ENCODE data around the gene TMEM273.

TMEM273 gene

DNA sequence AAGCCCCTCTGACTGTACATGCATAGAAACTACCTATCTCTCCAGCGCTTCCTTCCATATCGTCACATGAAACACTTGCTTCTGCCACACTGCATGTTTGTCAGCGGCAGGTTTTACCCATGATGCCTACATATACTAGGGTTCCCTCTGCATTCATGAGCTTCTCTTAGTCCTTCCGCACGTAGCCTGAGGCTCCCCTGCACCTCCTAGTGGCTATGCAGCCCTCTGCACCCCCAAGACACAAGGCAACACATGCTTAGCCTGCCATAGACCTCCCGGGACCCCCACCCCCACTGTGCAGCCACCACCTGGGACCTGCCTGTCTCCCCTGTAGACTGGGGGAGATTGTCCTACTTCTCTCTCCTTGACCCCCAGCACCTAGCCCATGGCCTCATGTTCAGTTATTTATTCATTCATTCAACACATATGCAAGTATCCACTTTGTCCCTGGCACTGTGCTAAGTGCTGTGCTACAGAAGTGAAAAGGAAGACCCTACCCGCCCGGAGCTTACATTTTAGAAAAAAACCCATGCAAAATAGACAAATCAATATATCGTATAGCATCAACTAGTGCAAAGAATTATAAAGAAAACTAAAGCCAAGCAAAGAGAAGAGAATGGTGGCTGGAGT, 23.5 kb downstream of the TMEM273 start:
- no peak for DNase-seq (ENCODE audit: low read depth in 2 of 2)

DNA sequence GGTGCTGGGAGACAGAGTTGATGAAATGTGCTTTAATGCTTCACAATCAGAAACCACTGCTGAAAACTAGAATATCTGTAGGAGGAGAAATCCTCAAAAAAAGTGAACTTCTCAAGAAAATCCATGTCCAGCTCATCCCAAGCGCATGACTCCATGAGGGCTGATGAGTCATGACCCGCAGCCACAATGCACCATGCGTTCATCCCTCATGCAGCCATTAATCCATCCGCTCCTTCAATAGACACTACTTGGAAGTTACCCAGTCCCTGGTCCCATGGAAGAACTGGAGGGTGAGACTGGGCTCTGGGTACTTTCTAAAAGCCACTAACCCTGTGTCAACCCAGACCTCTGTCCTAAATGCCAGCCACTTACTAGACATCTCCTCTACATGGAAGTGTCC, 24.4 kb downstream of the TMEM273 start:
- no peak for DNase-seq (ENCODE audit: low read depth in 2 of 2)

DNA sequence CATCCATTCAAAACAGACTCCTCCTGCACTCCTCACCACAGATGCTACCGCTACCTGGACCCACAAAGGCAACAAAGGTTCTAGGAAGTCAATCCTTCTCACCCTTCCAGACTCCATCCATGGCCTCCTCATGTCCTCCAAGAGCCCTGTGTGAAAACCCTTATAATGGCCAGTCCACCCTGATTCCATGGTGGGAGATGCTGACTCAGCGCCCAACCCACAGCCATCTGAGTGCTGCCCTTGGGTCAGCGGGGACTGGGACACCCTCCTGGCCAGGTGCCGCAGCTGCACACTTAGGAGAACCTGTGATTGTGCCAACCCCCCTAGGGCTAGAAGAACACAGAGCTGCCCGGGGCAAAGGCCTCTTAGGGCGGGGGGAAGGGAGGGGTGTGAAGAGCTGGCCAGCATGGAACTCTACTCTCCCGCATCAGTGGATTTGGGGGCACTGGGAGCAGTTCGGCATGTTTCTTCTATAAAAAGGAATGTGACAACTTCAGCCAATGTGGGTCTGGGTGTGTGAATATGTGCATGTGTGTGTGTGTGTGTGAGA, 25.4 kb downstream of the TMEM273 start:
- no peak for DNase-seq (ENCODE audit: low read depth in 2 of 2)

DNA sequence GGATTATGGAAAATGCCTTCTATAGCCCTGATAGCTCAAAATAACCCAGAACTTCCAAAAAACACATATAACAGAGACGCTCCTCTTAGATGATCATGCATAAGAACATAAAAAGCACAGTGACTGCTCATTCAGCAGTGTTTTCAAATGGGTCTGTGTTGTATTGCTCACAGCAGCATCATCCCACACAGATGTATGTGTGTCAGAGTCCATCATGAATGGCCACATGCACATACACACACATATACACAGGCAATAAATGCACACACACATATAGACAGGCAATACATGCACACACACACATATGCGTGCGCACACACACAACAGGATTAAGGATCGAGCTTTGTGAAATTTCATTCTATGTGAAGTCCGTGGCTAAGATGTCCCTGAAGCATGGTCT, 26.1 kb downstream of the TMEM273 start:
- DNase-seq (ENCODE audit: low read depth in 2 of 2): no peak

DNA sequence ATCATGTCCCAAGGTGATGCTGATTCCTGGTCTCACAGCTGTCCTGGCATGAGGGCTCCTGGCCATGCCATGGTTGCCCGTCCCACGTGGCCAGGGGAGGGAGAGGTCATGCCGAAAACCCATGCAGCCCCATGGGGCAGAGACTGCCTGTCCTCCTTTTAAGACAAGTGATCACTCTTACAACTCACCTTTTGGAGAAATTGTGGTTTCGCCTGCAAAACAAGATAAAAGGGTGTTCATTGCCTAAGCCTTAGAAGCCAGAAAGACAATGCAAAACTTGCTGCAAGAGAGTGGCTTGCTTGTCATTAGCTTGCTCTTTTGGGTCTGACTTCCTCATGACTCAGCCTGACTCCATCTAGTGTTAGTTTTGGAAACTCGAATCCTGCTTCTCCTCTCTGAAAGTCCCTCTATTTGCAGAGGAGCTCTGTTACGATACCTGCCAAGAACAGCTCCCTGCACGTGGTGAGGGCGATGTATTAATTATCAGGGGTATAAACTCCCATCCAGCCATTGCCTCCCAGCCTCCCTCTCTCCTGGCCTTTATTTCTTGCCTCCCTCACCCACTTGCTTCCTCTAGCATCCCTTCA, 26.7 kb downstream of the TMEM273 start:
- DNase-seq (ENCODE audit: low read depth in 2 of 2): no peak

DNA sequence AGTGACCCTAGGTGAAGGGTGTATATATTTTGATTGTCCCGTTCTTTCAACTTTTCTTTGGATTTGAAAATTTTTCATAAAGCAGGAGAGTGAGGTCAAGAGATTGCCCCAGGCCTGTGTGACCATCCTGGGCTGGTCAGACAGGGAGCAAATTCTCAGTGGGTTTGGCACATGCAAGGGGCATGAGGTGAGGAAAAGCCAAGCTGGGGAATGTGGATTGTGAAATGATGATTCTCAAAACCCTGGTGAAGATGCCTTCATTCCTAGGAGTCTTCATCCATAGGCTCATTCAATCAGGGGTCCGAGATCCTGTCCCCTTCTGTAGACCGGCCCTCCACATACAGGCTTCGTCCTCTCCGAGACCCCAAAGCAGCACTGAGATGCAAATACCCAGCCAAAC, 27.4 kb downstream of the TMEM273 start:
- DNase-seq (ENCODE audit: low read depth in 2 of 2): no peak

DNA sequence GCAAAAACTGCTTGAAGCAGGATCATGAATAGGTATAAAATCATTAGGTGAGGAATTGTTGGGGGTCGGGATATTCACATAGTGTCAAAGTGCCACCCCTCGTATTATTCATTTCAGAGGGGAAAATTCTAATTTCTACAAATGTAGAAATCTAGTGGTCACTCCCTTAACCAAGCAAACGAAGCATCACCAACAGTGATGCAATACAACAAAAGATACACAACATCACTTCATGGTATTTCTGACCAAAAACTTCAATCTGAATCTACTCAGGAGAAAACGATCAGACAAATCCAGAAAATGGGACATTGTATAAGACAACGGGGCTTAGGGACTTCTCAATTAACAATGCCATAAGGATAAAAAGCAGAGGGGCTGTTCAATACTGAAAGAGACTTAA, 28.1 kb downstream of the TMEM273 start:
- DNase-seq (ENCODE audit: low read depth in 2 of 2): no peak

DNA sequence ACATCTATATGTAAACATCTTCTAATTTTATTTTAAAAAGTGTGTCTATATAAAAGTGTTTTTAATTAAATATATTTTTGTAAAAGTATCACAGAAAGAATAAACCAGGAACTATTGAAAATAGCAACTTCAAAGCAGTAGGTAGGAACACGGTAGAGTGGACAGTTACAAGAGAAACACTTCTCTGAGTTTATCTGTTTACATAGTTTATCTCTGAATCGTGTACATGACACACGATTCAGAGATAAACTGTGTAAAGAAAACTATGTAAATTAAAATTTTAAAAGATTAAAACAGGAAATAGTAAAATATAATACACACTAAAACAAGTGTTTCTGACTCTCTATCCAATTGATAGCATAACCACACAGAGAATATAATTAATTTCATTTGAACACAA, 29.3 kb downstream of the TMEM273 start:
- DNase-seq (ENCODE audit: low read depth in 2 of 2): no peak

DNA sequence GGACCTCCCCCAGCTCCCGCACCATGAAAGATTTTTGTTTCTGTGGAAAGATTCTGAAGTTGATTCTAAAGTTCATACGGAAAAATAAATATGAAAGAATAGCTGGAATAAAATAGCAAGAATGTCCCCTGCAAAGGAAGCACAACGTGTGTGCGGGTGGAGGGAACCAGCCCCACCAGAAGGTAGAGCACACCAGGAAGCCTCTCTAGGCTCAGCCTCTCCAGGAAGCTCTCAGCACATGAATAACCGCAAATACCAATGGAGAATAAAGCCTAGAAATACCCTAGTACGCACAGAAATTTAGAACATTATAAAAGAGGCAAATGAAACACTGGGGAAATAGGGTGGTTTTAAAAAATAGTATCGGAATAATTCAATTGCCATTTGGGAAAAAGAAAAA, 29.8 kb downstream of the TMEM273 start:
- DNase-seq (ENCODE audit: low read depth in 2 of 2): no peak

DNA sequence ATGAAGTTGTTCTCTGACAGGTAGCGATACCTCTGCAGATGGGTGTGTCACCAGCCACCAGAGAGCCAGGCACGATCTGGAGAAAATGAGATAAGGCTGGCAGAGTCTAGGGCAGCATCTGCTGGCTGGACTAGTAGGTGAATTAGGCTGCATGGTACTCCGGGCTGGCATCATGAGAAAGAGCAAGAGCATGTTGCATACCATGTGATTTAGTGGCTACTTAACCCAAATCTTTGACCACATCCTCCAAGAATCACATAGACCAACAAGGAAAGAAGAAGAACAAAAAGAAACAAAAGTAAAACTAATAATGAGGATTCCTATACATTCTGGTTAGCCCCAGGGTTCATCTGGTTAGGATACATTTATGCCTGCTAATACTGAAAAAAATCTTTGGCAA, 31.0 kb downstream of the TMEM273 start:
- DNase-seq (ENCODE audit: low read depth in 2 of 2): no peak

DNA sequence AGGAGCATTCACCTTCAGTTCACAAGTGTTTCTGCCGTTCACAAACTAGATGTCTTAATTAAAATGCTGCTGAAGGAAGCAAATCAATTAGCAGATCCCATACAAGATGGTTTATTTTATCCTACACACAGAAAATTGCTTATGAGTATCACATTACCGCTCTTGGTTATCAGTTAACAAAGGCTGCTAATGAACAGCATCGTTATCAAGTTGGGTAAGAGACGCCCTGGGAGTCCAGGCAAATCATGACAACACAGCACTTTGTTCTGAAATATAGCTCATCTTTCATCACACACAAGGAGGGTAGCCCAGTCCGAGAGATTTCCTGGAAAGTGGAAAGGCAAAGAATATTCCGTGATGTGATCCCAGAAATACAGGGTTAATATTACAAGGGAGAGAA, 33.5 kb downstream of the TMEM273 start:
- no peak for DNase-seq (ENCODE audit: low read depth in 2 of 2)

DNA sequence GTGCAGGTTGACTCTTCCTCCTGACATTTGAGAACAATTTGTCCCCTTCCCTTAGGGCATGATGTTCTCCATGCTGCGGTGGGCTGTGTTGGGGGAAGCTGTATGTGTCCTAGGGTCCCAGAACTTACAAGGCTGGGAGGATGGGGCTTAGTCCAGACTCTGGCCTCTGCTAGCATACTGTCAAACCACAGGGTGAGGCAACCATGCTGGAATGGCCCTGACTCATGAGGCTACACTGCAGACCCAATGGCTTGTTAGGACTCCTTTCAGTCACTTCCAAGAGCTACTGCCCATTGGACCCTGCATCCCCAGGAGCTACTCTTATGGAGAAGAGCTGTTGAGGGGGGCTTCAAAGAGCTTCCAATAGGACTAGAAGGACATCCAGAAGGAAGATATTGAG, 34.2 kb downstream of the TMEM273 start:
- no peak for DNase-seq (ENCODE audit: low read depth in 2 of 2)

DNA sequence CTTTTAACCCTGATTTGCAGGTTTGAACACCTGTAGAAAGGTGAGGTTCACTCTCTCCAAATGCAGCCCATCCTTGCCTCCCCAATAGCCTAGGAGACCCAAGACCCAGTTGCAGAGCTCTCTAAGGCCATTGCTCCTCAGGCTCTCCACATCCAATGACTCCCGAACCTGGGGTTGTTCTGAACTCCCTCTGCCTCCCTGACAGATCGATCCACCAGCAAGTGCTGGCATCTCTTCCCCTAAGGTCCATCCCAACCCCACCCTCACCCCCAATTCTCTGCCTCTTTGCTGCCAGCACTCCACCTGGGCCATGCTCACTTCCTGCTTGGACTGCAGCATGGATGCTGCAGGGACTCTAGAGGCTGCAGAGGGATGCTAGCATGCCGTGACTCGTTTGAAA, 35.1 kb downstream of the TMEM273 start:
- no peak for DNase-seq (ENCODE audit: low read depth in 2 of 2)

DNA sequence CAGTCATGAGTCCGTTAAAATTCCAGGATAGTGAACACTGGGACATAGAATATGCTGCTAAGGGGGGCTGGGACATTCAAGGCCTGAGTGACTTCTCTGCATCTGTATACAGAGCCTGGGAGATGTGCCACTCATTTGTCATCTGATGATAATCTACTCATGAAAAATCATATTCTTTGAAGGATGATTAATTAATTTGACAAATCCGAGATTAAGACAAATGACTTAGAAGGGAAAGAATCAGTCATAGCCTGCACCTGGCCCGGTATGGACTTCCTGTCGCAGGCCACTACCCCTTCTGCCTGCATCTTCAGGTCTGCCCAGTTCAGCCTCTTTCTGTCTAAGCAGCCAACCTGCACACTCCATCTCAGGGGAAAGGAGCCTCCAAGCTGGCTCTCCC, 35.5 kb downstream of the TMEM273 start:
- no peak for DNase-seq (ENCODE audit: low read depth in 2 of 2)

DNA sequence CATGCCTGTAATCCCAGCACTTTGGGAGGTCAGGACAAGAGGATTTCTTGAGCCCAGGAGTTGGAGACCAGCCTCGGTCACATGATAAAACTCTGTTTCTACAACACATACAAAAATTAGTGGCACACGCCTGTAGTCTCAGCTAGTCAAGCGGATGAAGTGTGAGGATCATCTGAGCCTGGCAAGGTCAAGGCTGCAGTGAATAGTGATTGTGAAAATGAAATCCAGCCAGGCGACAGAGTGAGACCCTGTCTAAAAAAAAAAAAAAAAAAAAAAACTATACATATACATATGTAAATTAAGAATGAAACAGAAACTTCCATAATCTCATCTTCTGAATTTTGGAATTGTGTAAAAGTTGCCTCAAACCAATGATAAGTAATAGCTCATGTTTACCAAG, 36.2 kb downstream of the TMEM273 start:
- no peak for DNase-seq (ENCODE audit: low read depth in 2 of 2)

DNA sequence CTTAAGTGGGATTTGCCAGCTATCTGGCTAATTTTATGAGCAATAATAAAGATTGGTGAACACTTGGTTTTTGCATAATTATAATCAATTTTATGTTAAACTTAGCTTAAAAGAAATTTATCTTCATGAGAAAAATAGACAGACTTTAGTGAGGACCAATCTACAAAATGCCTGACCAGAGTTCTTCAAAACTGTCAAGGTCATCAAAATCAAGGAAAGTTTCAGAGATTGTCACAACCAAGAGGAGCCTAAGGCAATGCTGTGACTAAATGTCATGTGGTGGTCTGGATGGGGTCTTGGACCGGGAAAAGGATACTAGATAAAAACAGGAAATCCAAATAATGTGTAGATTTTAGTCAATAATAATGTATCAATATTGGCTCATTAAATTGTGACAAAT, 36.7 kb downstream of the TMEM273 start:
- DNase-seq (ENCODE audit: low read depth in 2 of 2): no peak

DNA sequence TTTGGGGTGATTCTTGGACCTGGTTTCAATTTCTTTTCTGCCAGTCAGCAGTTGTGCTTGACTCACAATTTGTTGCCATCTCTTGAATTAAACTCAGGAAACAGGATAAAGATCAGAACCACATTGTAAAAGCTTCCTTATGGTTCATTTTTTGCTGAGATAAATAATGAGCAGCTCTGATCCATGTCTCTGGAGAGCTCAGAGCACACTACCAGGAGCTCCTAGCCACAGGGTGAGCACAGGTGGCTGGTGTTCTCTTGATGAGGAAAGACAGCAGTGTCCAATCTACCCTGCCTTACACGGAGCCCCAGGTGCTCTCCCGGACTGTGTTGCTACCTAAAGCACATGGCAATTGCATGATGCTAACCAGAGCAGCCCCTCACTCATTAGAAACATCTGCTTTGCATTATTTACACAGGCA, 37.2 kb downstream of the TMEM273 start:
- no peak for DNase-seq (ENCODE audit: low read depth in 2 of 2)

DNA sequence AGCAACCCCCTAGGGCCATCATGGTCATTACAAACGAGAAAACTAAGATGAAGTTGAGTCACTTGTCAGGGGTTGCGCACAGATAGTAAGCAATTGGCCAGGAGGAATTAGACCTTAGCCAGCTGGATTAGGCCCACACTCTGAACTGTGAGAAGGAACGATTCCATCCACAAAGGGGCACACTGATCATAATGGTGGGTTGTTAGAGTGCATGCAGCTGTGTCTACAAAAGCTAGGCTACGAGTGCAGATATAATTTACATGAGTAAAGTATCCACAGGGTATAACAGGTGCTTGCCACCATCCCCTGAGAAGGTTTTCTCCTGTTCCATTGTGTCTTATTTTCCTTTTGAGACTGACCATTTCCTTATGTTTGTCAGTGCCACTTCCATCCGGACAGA, 37.8 kb downstream of the TMEM273 start:
- no peak for DNase-seq (ENCODE audit: low read depth in 2 of 2)

DNA sequence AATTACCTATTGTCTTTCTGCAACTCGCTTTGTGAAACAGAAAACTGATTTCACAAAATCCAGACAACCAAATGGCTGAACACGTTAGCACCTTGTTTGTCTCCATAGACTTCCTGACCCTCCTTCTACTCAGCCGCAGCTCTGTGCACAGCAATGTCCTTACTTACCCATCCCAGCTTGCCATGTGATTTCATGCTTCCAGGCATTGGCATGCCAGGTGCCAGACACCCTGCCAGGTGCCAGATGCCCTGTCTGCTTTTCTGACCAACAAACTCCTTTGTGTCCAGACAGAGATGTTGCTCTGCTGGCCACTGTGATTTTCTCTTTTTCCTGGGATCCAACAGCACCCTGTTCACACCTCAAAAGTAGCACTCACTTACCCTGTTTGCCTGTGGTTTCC, 38.3 kb downstream of the TMEM273 start:
- no peak for DNase-seq (ENCODE audit: low read depth in 2 of 2)

DNA sequence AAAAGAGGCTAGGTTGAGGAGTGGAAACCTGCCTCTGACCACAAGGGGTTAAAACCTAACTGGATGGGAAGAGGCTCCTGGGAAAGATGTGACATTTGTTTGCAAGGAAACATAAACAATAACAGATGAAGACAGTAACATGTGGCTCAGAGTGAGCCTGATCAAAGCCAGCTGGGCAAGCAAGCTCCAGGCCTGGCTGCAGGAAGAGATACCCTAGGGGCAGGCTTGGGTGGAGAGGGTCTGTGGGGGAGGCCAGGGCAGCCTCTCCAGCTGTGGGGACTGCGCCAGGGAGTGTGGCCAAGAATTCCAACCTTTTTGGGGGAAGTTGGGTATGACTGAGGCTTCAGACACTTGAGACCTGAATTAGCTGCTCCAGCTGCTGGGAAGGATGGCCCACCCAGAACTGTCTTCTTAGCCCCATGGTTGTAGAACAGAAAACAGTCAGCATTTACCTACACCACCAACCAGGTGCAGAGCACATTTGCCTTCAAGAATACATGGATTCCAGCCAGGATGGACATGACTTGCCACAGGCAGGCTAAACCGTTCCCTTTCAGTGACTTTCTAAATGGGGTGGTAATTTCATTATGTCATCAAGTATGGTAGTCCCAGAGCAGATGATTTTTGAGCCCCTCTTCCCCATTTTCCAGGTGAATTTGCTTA, 44.0 kb downstream of the TMEM273 start:
- no peak for DNase-seq (ENCODE audit: low read depth in 2 of 2)

DNA sequence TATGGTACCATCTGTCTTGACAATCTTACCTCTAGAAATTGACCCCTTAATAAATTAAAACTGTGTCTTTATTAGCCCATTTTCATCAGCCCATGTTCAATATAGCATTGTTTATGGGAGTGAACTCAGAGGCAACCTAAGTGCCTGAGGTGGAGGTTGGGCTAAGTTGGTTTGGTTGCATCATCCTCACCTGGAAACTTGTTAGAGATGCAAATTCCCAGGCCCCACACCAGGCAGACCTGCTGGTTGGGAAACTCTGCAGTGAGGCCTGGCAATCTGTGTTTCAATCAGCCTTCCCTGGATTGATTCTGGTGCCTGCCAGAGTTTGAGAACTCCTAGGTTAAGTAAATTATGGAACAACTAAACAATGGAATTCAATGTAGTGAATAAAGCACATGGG, 44.9 kb downstream of the TMEM273 start:
- DNase-seq (ENCODE audit: low read depth in 2 of 2): no peak

DNA sequence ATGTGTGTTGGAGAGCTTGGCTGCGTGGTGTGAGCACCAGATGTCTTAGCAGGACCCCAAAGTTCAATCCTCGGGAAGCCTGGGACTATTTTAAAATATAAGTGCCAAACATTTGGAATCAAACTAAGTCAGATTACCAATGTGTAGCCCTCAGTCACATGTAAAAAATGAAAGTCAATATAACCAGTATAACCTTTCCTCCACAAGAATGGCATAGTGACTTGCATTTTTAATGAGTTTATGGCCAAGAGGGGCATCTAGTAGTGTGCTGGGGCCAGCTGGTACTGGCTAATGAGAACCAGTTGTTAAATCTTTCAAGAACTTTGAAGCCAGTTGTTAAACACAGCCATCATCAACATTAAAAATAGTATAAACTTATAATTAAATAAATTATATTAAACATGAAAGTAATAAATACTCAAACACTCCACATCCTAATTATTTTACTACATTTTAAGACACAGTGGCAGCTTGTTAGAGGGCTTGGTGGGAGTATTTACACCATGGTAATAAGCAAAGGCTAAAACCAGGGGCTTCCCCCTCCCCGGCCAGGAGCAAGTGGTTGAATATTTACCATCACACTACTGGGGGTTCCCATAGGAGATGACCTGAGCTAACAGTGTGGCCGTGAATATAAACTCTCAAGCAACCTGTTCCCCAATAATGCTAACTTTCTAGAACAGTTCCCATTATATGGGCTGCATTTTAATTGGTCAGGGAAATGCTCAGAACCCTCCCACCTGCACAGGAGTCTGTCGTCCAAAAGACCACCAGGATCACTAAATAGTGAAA, 46.5 kb downstream of the TMEM273 start:
- no peak for DNase-seq (ENCODE audit: low read depth in 2 of 2)

Data from stimulated activated CD8-positive, alpha-beta memory T cell treated with anti-CD3 and anti-CD28 coated beads, Interleukin-15, amount 100 ng/mL, for 4 hours (primary cell).